GM12878 (cell line): Measurements from ENCODE around the gene ZNF891. TPM values are rescaled to one million over a fixed set of nuclear protein-coding genes. Genes with fewer than 3 reads are reported as not detected.

Experiments
- CBX5 ChIP-seq: sonication (generic); IDR thresholded peaks from 2 replicates; pipeline ENCODE4 v1.6.1; 2016; ENCODE audit warnings: low read depth, moderate library complexity, mild to moderate bottlenecking, inconsistent platforms
- DPF2 ChIP-seq: fragments of 450-650 bp; IDR thresholded peaks from 2 replicates; pipeline ENCODE4 v1.6.1; 2017; ENCODE audit warnings: mild to moderate bottlenecking
- EGR1 ChIP-seq, 2 experiments: IDR thresholded peaks; 1 replicate in 1 of 2; 2 replicates in 1 of 2; pipeline ENCODE4 v1.6.1; 2011 to 2012; ENCODE audit warnings: low read depth in 2 of 2, low read length in 2 of 2, borderline replicate concordance in 1 of 2, mild to moderate bottlenecking in 1 of 2, moderate library complexity in 1 of 2
- GATAD2B ChIP-seq: fragments of 450-650 bp; conservative IDR thresholded peaks from 2 replicates; pipeline ENCODE4 v1.6.1; 2017; ENCODE audit warnings: low read depth, mild to moderate bottlenecking, moderate library complexity
- HCFC1 ChIP-seq: fragments of 150-350 bp; IDR thresholded peaks from 2 replicates; pipeline ENCODE4 v1.6.1; 2014; ENCODE audit warnings: low read length
- HDAC6 ChIP-seq: fragments of 200-600 bp; sonication (generic); IDR thresholded peaks from one replicate; pipeline ENCODE4 v1.8.0; 2017; ENCODE audit warnings: antibody characterized with exemption; ENCODE audit not compliant: unreplicated experiment
- JUNB ChIP-seq: IDR thresholded peaks from 2 replicates; pipeline ENCODE4 v1.6.1; 2016; ENCODE audit warnings: antibody characterized with exemption, mild to moderate bottlenecking
- MEF2B ChIP-seq: fragments of 450-650 bp; IDR thresholded peaks from 2 replicates; pipeline ENCODE4 v1.6.1; 2018; ENCODE audit warnings: mild to moderate bottlenecking, moderate library complexity; ENCODE audit not compliant: partially characterized antibody, poor library complexity, severe bottlenecking
- MTA3 ChIP-seq: IDR thresholded peaks from 2 replicates; pipeline ENCODE4 v1.6.1; 2012; ENCODE audit warnings: low read length, inconsistent platforms, borderline replicate concordance
- POLR2A ChIP-seq: IDR thresholded peaks from 2 replicates; pipeline ENCODE4 v1.6.1; 2011; ENCODE audit warnings: low read depth, mild to moderate bottlenecking, low read length
- POU2F2 ChIP-seq: IDR thresholded peaks from 3 replicates; pipeline ENCODE4 v1.6.1; 2011; ENCODE audit warnings: low read depth, mild to moderate bottlenecking, low read length, borderline replicate concordance
- RCOR1 ChIP-seq: conservative IDR thresholded peaks from 2 replicates; pipeline ENCODE4 v1.6.1; 2012; ENCODE audit warnings: low read depth, low read length, improper control_type of control experiment
- SUPT20H ChIP-seq: IDR thresholded peaks from 2 replicates; pipeline ENCODE4 v1.6.1; 2011; ENCODE audit warnings: low read depth, mild to moderate bottlenecking, low read length, moderate library complexity, borderline replicate concordance; ENCODE audit not compliant: control insufficient read depth
- TARDBP ChIP-seq: IDR thresholded peaks from 2 replicates; pipeline ENCODE4 v1.6.1; 2016; ENCODE audit warnings: borderline replicate concordance
- TCF12 ChIP-seq: IDR thresholded peaks from 2 replicates; pipeline ENCODE4 v1.6.1; 2011; ENCODE audit warnings: low read depth, mild to moderate bottlenecking, low read length
- ZNF274 ChIP-seq: IDR thresholded peaks from one replicate; pipeline ENCODE4 v1.8.0; 2011; ENCODE audit not compliant: insufficient read length, insufficient read depth
- polyA plus RNA-seq, 11 experiments: library from polyadenylated mRNA; depleted of rRNA in 4 of 11; unstranded in 6 of 11; stranded (reverse) in 5 of 11; fragments of >200 nt; fragmentation: Nextera tagmentation in 4 of 11; fragmentation: Illumina TruSeq in 1 of 11; extraction: Ambion mirVana in 4 of 11; extraction: Trizol in 1 of 11; gene quantifications; 1 replicate in 1 of 11; 2 replicates in 10 of 11; pipeline versions ENCODE4 v1.2.1 to v1.2.3, GENCODE V29; 2011 to 2016; ENCODE audit warnings: inconsistent platforms in 2 of 11, missing spikeins in 2 of 11, low read depth in 1 of 11
- total RNA-seq, 4 experiments: library from RNA; depleted of rRNA in 3 of 4; stranded (reverse); fragments of >200 nt in 3 of 4; fragmentation: Illumina TruSeq in 1 of 4; extraction: Trizol in 1 of 4; gene quantifications; 2 replicates each; pipeline versions ENCODE4 v1.2.1 to v1.2.3, GENCODE V29; 2013 to 2021
- TF ChIP-seq, protein P1 (sequence below): IDR thresholded peaks from 2 replicates; pipeline ENCODE4 v1.6.1; 2012; ENCODE audit warnings: improper control_type of control experiment, low read depth, low read length; ENCODE audit not compliant: insufficient replicate concordance
- TF ChIP-seq, protein P2 (sequence below): fragments of 150-350 bp; IDR thresholded peaks from 2 replicates; pipeline ENCODE4 v1.6.1; 2014; ENCODE audit warnings: mild to moderate bottlenecking, low read depth, low read length
- TF ChIP-seq, protein P3 (sequence below): fragments of 450-650 bp; IDR thresholded peaks from 2 replicates; pipeline ENCODE4 v1.6.1; 2017; ENCODE audit warnings: mild to moderate bottlenecking, moderate library complexity
- TF ChIP-seq, protein P4 (sequence below): fragments of 450-650 bp; IDR thresholded peaks from 2 replicates; pipeline ENCODE4 v1.6.1; 2014; ENCODE audit warnings: mild to moderate bottlenecking

ZNF891 gene
- total and polyA plus RNA-seq, 10 of the 15 experiments (the other 5 are each of a cell fraction or from before 2014, with no cell fraction given), result 0.20 to 1.1 (median 0.69) TPM

DNA sequence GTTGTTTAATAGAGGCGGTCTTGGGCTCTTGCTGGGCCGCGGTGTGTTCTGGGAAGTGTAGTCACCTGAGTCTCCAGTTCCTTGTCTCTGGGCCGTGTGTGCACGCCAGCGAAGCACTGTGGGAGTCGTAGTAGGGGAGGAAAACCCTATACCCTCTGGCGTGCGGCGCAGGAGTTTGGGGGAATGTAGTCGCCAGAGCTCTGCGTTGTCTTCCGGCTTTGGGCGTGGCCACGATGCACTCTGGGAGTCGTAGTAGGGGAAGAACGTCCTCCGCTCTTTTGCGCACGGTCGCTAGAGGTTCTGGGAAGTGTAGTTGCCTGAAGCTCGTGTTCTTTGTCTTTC lies 50.1 kb downstream of the ZNF891 start (continued):
- TF ChIP-seq TCF12 (no peak), POLR2A (no peak), MTA3 (no peak), EGR1 (IDR thresholded peaks at IDR 0.05; ENCODE audit: borderline replicate concordance in 1 of 2, low read depth in 2 of 2, low read length in 2 of 2) (0 out of 3 replicates have a peak, but pooled peaks of 1 of the 2 experiments have one; percentile 6), DPF2 (no peak), JUNB (no peak), SUPT20H (no peak), CBX5 (no peak), HCFC1 (peak; percentile 96), ZNF274 (no peak), TARDBP (peak; percentile 93; the same call in 1 of the 2 replicates), GATAD2B (no peak), MEF2B (no peak), POU2F2 (no peak), RCOR1 (no peak), HDAC6 (no peak)
- TF ChIP-seq, protein P1, sequence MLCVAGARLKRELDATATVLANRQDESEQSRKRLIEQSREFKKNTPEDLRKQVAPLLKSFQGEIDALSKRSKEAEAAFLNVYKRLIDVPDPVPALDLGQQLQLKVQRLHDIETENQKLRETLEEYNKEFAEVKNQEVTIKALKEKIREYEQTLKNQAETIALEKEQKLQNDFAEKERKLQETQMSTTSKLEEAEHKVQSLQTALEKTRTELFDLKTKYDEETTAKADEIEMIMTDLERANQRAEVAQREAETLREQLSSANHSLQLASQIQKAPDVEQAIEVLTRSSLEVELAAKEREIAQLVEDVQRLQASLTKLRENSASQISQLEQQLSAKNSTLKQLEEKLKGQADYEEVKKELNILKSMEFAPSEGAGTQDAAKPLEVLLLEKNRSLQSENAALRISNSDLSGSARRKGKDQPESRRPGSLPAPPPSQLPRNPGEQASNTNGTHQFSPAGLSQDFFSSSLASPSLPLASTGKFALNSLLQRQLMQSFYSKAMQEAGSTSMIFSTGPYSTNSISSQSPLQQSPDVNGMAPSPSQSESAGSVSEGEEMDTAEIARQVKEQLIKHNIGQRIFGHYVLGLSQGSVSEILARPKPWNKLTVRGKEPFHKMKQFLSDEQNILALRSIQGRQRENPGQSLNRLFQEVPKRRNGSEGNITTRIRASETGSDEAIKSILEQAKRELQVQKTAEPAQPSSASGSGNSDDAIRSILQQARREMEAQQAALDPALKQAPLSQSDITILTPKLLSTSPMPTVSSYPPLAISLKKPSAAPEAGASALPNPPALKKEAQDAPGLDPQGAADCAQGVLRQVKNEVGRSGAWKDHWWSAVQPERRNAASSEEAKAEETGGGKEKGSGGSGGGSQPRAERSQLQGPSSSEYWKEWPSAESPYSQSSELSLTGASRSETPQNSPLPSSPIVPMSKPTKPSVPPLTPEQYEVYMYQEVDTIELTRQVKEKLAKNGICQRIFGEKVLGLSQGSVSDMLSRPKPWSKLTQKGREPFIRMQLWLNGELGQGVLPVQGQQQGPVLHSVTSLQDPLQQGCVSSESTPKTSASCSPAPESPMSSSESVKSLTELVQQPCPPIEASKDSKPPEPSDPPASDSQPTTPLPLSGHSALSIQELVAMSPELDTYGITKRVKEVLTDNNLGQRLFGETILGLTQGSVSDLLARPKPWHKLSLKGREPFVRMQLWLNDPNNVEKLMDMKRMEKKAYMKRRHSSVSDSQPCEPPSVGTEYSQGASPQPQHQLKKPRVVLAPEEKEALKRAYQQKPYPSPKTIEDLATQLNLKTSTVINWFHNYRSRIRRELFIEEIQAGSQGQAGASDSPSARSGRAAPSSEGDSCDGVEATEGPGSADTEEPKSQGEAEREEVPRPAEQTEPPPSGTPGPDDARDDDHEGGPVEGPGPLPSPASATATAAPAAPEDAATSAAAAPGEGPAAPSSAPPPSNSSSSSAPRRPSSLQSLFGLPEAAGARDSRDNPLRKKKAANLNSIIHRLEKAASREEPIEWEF, result no peak
- TF ChIP-seq, protein P2, sequence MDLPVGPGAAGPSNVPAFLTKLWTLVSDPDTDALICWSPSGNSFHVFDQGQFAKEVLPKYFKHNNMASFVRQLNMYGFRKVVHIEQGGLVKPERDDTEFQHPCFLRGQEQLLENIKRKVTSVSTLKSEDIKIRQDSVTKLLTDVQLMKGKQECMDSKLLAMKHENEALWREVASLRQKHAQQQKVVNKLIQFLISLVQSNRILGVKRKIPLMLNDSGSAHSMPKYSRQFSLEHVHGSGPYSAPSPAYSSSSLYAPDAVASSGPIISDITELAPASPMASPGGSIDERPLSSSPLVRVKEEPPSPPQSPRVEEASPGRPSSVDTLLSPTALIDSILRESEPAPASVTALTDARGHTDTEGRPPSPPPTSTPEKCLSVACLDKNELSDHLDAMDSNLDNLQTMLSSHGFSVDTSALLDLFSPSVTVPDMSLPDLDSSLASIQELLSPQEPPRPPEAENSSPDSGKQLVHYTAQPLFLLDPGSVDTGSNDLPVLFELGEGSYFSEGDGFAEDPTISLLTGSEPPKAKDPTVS, result no peak; the same call in 1 of the 2 replicates
- TF ChIP-seq, protein P3, sequence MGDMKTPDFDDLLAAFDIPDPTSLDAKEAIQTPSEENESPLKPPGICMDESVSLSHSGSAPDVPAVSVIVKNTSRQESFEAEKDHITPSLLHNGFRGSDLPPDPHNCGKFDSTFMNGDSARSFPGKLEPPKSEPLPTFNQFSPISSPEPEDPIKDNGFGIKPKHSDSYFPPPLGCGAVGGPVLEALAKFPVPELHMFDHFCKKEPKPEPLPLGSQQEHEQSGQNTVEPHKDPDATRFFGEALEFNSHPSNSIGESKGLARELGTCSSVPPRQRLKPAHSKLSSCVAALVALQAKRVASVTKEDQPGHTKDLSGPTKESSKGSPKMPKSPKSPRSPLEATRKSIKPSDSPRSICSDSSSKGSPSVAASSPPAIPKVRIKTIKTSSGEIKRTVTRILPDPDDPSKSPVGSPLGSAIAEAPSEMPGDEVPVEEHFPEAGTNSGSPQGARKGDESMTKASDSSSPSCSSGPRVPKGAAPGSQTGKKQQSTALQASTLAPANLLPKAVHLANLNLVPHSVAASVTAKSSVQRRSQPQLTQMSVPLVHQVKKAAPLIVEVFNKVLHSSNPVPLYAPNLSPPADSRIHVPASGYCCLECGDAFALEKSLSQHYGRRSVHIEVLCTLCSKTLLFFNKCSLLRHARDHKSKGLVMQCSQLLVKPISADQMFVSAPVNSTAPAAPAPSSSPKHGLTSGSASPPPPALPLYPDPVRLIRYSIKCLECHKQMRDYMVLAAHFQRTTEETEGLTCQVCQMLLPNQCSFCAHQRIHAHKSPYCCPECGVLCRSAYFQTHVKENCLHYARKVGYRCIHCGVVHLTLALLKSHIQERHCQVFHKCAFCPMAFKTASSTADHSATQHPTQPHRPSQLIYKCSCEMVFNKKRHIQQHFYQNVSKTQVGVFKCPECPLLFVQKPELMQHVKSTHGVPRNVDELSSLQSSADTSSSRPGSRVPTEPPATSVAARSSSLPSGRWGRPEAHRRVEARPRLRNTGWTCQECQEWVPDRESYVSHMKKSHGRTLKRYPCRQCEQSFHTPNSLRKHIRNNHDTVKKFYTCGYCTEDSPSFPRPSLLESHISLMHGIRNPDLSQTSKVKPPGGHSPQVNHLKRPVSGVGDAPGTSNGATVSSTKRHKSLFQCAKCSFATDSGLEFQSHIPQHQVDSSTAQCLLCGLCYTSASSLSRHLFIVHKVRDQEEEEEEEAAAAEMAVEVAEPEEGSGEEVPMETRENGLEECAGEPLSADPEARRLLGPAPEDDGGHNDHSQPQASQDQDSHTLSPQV, result no peak
- TF ChIP-seq, protein P4, sequence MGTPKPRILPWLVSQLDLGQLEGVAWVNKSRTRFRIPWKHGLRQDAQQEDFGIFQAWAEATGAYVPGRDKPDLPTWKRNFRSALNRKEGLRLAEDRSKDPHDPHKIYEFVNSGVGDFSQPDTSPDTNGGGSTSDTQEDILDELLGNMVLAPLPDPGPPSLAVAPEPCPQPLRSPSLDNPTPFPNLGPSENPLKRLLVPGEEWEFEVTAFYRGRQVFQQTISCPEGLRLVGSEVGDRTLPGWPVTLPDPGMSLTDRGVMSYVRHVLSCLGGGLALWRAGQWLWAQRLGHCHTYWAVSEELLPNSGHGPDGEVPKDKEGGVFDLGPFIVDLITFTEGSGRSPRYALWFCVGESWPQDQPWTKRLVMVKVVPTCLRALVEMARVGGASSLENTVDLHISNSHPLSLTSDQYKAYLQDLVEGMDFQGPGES, result 0 out of 2 replicates have a peak, but pooled peaks have one; percentile 6
